Lower leg skin (tissue), 3 donors: Measurements from ENCODE around the gene XAB2.

Source experiments
- CTCF ChIP-seq, 3 donors: fragments of 450-650 bp; IDR thresholded peaks; one replicate each; pipeline ENCODE4 v1.5.1; 2016; ENCODE audit warnings: antibody characterized with exemption in 3 of 3, mild to moderate bottlenecking in 3 of 3, moderate library complexity in 2 of 3
- POLR2A ChIP-seq, 2 donors: fragments of 450-650 bp; IDR thresholded peaks; one replicate each; pipeline ENCODE4 v1.6.1; 2016 to 2017; ENCODE audit warnings: antibody characterized with exemption in 2 of 2, mild to moderate bottlenecking in 1 of 2, moderate library complexity in 1 of 2

GRCh38 chr19:7643031-7643415 is 13.7 kb upstream of the XAB2 start:
- TF ChIP-seq CTCF (IDR thresholded peaks at IDR 0.05) (no peak), POLR2A (IDR thresholded peaks at IDR 0.05) (no peak)
